NCI-H1436 (cell line): ENCODE measurements around the gene MIA3.
"Not testable (repeated sequence)": the region's sequence is repeated elsewhere in the genome, so short reads cannot be mapped to it uniquely, and the experiment has no call there.

ENCODE experiments used
- DNase-seq: peaks from one replicate; lab custom pipeline; 2025; lab: John Stamatoyannopoulos, UW

The MIA3 gene, protein sequence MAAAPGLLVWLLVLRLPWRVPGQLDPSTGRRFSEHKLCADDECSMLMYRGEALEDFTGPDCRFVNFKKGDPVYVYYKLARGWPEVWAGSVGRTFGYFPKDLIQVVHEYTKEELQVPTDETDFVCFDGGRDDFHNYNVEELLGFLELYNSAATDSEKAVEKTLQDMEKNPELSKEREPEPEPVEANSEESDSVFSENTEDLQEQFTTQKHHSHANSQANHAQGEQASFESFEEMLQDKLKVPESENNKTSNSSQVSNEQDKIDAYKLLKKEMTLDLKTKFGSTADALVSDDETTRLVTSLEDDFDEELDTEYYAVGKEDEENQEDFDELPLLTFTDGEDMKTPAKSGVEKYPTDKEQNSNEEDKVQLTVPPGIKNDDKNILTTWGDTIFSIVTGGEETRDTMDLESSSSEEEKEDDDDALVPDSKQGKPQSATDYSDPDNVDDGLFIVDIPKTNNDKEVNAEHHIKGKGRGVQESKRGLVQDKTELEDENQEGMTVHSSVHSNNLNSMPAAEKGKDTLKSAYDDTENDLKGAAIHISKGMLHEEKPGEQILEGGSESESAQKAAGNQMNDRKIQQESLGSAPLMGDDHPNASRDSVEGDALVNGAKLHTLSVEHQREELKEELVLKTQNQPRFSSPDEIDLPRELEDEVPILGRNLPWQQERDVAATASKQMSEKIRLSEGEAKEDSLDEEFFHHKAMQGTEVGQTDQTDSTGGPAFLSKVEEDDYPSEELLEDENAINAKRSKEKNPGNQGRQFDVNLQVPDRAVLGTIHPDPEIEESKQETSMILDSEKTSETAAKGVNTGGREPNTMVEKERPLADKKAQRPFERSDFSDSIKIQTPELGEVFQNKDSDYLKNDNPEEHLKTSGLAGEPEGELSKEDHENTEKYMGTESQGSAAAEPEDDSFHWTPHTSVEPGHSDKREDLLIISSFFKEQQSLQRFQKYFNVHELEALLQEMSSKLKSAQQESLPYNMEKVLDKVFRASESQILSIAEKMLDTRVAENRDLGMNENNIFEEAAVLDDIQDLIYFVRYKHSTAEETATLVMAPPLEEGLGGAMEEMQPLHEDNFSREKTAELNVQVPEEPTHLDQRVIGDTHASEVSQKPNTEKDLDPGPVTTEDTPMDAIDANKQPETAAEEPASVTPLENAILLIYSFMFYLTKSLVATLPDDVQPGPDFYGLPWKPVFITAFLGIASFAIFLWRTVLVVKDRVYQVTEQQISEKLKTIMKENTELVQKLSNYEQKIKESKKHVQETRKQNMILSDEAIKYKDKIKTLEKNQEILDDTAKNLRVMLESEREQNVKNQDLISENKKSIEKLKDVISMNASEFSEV (N-terminal part only)

DNA sequence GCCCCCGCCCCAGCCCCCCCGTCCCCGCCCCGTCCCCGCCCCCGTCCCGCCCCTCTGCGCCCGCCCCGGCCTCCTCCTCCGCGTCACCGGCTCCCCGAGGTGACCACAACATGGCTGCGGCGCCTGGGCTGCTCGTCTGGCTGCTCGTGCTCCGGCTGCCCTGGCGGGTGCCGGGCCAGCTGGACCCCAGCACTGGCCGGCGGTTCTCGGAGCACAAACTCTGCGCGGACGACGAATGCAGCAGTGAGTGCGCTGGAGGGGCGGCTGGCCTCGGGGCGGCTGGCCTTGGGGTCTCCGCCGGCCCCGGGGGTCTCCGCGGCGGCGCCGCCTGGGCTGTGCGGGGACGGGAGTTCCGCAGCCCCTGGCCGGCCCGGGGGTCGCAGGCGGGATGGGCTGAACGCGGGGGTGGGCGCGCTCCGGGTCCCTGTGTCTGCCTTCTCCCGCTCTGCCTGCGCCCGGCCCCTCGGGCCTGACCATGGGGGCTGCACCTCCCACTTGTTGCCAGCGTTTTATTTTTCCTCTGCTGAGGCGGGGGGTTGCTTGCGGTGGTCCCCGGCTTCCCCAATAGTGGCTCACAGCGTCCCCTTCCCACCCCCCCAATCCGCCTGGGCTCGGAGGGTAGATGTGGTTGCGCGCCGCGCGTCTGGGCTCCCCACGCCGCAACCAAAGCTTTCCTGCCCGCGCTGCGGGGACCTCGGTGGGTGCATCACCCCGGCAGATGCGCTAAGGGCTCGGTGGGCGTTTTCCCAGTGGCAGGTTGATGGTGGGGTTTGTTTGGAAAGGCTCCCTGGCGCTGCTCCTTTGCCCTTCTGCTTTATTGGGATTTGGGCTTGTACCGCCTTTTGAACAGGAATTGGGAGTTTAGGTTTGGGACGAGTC lies at the start of gene MIA3:
Gene MIA3, plus strand, starts transcription at position 97 of the 879 bp plus-strand sequence. Its CDS starts 14 bp downstream, at position 111.
- DNase-seq, result no peak

DNA sequence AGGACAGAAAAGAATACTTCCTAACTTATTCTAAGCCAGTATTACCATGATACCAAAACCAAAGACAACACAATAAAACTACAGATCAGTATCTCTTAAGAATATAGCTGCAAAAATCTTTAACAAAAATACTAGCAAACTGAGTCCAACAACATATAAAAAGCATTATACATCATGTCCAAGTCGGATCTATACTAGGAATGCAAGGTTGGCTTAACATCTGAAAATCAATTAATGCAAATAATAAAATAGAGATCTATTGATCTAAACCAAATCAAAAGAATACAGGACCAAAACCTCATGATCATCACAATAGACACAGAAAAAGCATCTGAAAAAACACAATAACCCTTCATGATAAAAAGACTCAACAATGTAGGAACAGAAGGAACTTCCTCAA lies 47.1 kb upstream of the MIA3 start:
- no peak for DNase-seq

- no peak for DNase-seq
Measured at GRCh38 chr1:222579316-222579715, 38.6 kb upstream of the MIA3 start.

DNA sequence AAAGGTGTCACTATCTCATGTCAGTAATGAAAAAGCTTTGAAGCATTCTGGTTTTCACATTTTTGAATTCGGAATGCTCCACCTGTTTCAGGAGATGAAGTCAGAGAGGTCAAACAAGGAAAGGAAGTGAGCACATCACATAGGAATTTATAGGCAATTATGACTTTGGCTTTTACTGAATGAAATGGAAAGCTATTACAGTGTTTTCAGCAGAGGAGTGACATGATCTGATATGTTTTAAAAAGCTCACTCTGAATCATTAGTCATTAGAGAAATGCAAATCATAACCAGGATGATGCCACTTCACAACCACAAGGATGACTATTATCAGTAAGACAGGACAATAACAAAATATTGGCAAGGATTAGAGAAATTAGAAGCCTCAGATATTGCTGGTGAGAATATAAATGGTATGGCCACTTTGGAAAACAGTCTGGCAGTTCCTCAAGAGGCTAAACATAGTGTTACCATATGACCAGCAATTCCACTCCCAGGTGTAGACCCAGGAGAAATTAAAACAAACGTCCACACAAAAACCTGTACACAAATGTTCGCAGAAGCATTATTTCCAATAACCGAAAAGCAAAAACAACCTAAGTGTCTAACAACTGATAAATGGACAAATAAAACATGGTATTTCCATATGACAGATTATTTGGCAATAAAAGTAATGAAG lies 35.7 kb upstream of the MIA3 start:
- DNase-seq, result no peak

DNA sequence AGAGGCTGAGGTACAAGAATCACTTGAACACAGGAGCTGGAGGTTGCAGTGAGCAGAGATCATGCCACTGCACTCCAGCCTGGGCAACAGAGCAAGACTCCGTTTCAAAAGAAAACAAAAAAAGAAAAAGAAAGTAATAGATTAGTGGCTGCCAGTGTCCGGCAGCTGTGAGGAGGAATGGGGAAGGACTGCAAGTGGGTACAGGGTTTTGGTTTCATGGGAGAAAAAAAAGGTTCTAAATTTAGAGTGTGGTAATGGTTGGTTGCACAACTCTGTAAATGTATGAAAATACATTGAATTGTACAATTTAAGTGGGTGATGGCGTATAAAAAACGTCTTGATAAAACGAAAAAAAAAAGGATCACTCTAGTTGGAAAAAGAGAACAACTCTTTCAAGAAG lies 34.8 kb upstream of the MIA3 start:
- no peak for DNase-seq

- DNase-seq, result no peak
Measured at GRCh38 chr1:222586842-222587241, 31.1 kb upstream of the MIA3 start.

DNA sequence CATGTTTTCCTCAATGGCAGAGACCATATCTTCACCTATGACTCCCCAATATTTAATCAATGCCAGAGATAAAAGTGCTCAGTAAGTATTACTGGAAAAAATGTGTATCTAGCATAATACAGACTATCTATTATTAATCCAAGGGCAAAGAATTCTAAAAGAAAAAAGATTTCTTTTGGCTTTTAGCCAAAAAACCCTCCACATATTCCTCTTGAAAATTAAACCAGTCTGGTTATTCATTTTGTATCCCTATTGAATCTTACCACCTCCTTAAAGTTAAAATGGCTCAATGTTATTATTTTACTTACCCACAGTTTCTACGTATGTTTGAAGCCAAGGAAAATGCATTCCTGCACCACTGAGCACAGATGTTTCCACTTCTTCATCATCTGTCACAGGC lies 29.8 kb upstream of the MIA3 start:
- DNase-seq, result no peak

DNA sequence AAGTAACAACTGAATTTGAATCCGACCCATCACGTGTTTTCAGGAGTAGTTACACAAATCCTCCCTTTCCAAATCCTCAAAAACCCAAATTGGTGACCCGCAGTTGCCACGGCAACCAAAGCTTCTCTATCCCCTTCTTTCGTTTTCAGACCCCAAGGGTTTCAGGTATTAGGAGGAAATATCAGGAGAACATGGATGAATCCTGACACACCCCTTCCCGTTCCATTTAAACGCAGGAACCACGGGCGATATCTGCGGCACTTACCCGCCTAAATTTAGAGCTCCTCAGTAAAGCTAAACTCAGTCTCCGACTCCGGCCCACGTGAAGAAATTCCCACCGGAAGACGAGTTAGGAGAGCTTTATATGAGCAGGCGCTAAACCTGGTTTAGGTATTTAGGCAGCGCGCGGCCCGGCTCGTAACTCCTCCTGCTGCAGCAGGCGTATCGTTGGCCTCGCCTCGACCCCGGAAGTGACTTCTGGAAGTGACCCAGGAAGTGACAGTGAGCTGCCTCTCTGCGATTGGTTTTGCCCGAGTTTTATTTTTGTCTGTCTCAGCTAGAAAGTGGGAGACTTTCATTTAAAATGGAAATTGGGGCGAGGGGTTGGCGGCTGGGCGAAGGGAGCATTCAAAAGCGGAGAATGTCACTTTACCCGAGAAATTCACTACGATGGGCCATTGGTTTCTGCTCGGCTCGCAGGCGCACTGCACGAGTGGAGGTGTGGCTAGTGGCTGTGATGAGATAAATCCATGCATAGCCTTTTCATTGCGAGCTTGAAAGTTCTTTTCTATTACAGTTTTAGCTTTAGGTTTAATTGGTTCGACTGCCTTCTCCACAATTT lies 28.2 kb upstream of the MIA3 start, which contains the start of gene TAF1A:
Gene TAF1A, minus strand, starts transcription at position 472 of the 841 bp plus-strand sequence.
- peak; percentile 79 for DNase-seq

GRCh38 chr1:222592171-222592570 lies 25.7 kb upstream of the MIA3 start:
- DNase-seq, result no peak

- DNase-seq, result no peak
Measured at GRCh38 chr1:222594789-222595188, 23.1 kb upstream of the MIA3 start.

DNA sequence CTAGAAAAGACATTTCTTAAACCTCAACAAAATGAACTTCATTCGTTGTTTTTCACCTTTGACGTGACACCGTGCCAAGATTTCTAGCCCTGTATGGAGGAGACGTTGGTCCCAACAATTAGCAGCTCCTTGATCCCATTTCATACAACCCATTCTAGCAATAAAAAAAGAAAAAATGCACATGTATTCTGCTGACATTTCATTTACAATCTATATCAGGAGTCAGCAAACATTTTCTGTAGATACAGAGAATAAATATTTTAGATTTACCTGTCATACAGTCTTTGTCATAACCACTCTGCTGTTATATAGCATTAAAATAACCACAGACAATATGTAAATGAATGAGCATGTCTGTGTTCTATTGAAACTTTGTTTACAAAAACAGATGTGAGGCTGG lies 21.2 kb upstream of the MIA3 start:
- DNase-seq, result no peak

DNA sequence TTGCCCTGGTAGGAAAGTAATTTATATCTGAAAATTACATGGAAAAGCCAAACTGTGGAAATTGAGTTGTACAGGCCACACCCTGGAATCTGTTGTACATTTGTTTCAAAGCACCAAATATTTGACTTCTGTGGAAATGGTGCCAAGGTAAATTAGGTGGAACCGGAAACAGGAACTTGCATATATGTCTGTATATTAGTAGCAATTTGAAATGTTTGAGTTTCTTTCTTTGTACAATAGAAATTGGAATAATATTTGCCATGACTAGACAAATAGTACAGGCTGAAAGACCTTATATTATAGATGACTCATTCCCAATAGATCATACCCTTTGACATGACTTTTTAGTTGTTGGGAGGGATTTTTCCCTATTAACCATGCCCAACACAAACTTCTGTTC lies 17.6 kb upstream of the MIA3 start:
- DNase-seq, result no peak

GRCh38 chr1:222601257-222601656 lies 16.6 kb upstream of the MIA3 start:
- no peak for DNase-seq

DNA sequence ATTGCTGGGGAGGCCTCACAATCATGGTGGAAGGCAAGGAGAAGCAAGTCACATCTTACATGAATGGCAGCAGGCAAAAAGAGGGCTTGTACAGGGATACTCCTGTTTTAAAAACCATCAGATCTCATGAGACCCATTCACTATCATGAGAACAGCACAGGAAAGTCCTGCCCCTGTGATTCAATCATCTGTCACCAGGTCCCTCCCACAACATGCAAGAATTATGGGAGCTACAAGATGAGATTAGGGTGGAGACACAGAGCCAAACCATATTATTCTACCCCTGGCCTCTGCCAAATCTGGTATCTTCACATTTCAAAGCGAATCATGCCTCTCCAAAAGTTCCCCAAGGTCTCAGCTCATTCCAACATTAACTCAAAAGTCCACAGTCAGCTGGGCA lies 11.1 kb upstream of the MIA3 start:
- DNase-seq, result no peak

DNA sequence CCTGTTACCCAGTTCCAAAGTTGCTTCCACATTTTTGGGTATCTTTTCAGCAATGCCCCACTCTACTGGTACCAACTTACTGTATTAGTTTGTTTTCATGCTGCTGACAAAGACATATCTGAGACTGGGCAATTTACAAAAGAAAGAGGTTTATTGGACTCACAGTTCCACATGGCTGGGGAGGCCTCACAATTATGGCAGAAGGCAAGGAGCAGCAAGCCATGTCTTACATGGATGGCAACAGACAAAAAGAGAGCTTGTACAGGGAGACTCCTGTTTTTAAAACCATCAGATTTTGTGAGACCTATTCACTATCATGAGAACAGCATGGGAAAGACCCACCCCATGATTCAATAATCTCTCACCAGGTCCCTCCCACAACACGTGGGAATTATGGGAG lies 8.8 kb upstream of the MIA3 start:
- DNase-seq, result not testable (repeated sequence)

- DNase-seq, result no peak
Measured at GRCh38 chr1:222610728-222611127, 7.2 kb upstream of the MIA3 start.

GRCh38 chr1:222613627-222614026 lies 4.3 kb upstream of the MIA3 start:
- DNase-seq, result no peak

DNA sequence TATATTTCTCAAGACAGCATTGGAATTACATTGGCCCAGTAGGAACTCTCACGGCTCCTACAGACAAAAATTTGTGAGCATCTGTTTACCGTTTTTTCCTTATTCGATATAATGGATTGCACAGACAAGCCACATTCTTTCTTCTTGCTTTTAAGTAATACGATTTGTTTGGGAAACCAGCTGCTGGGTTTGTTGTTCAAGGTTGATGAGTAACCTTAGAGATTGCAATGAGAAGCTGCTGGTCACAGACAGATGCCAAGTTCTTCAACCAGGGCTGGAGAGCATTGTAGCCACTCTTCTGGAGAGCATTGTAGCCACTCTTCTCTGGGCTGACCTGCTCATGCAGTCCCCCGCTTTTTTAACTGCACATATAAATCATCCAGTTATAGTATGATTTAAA lies 1.4 kb upstream of the MIA3 start:
- DNase-seq, result no peak

DNA sequence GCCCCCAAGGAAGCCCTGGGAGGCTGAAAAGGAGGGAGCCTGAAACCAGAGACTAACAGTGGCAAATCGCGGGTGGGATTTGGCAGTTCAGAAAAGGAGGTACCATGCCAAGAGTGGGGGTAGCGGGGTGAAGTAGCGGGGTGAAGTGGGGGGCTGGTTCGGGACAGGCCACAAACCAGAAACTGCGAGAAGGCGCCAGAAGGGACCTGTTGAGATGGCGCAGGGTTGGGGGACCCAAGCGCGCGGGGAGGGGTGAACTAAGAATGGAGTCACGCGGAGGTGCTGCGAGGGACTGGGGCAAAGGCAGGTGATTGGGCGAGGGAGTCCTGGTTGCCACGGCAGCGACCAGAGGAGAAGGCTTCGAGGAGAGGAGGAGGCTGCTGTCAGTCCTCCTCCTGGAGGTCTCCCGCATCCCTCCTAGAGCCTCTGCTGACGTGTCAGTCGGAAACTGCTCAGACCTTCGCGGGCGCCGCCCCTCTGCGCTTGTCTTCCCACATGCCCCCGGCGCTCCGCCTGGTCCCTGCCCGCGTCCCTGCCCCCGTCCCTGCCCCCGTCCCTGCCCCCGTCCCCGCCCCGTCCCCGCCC lies 438 bp upstream of the MIA3 start:
- DNase-seq, result peak; percentile 99
